ENCODE measurements around the gene MED26.
"Not testable (repeated sequence)": the region's sequence is repeated elsewhere in the genome, so short reads cannot be mapped to it uniquely, and the experiment has no call there.

Gene MED26

DNA sequence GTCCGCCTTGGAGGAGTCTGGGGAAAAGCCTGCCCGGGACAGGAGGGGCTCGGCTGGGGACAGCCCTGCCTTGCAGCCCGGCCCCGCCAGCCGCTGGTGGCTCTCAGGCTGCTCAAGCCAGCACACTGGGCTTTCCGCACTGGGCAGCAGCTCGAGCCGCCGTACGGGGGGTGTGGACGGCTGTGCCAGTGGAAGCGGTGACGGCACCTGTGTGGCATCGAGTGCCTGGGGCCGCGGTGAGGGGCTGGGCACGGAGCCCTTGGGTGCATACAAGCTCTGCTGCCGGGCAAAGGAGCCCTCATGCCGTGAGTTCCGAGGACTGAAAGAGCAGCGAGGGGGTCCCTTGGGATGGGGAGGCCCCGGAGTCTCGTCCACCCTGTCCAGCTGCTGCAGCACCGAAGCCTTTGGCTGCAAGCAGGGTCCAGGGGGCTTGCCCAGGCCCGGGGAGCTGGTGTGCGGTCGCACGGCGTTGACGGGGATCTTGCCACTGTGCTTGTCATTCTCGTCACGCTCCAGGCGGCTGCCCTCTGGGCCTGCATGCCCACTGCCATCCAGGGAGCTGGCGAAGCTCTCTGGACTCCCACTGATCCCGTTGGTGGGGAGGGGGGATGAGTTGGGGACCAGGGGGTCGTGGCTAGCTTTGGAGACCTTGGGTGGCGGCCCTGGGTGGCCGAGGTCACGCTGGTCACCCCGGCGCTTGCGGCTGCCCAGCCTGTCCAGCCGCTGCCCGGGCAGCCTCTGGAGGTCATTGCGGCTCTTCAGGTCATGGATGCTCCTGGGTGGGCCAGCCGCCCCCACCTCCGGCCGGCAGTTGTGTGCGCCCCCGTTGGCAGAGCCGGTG, 51.1 kb downstream of the MED26 start:
- in situ Hi-C loops (cut with MboI; ENCODE audit: low sequenced_read_pairs) = no loop called here

GRCh38 chr19:16575861-16576689, 51.9 kb downstream of the MED26 start:
- in situ Hi-C loops (cut with MboI; ENCODE audit: low sequenced_read_pairs) = no loop called here

DNA sequence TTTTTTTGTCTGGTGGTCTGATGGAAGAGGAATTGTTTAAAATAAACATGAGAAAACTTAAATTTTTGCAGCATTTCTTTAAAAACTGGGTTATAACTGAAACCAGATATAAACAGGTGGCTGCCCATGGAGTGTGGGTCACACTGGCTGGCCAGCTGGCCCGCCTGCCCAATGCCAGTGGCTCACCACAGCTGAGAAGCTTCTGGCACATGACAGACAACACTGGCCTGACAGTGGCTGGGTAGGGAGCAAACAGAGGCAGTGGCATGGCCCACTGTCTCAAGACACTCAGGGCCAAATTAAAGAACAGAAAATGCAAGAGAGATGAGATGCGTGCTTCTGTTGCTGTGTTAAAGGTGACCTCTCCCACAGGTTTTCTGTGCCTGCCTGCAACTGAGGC, 52.7 kb downstream of the MED26 start:
- in situ Hi-C loops (cut with MboI; ENCODE audit: low sequenced_read_pairs) = no loop called here

DNA sequence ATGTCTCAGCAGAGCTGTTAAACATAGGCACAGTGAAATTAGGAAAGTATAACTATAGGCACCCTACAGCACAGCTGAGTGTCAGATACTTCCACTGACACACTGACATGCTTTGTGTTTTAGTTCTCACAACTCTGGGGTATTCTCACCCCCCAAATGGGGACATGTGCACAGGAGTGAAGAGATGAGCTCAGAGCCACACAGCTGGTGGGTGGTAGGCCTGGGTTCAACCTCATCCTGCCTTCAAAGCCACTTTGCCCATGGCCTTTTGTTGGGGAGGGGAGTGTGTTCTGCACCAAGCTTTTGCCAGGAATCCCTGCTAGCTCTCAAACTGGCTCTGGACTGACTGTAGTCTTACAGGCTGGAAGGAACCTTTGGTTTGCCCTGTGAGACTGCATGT, 54.1 kb downstream of the MED26 start:
- in situ Hi-C loops (cut with MboI; ENCODE audit: low sequenced_read_pairs) = no loop called here

DNA sequence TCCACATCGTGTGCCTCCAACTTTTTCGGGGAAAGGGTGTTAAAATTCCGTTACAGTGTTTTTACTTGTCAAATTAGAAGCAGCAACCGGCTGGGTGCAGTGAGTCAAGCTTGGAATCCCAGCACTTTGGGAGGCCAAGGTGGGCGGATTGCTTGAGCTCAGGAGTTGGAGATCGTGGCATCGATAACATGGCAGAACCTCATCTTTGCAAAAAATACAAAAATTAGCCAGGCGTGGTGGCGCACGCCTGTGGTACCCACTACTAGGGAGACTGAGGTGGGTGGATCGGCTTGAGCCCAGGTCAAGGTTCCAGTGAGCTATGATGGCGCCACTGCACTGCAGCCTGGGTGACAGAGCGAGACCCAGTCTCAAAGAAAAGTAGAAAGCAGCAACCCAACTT, 54.7 kb downstream of the MED26 start:
- in situ Hi-C loops (cut with MboI; ENCODE audit: low sequenced_read_pairs) = no loop called here

- in situ Hi-C loops (cut with MboI; ENCODE audit: low sequenced_read_pairs) = no loop called here
Measured at GRCh38 chr19:16572332-16573211, 55.4 kb downstream of the MED26 start, which contains the start of gene SLC35E1. Gene SLC35E1, minus strand, starts transcription at chr19:16572415. Its CDS starts 51 bp downstream, at chr19:16572364.

- in situ Hi-C loops (cut with MboI; ENCODE audit: low sequenced_read_pairs) = no loop called here
Measured at GRCh38 chr19:16571822-16572331, 56.1 kb downstream of the MED26 start.

GRCh38 chr19:16571283-16571682, 56.7 kb downstream of the MED26 start:
- in situ Hi-C loops (cut with MboI; ENCODE audit: low sequenced_read_pairs) = no loop called here

DNA sequence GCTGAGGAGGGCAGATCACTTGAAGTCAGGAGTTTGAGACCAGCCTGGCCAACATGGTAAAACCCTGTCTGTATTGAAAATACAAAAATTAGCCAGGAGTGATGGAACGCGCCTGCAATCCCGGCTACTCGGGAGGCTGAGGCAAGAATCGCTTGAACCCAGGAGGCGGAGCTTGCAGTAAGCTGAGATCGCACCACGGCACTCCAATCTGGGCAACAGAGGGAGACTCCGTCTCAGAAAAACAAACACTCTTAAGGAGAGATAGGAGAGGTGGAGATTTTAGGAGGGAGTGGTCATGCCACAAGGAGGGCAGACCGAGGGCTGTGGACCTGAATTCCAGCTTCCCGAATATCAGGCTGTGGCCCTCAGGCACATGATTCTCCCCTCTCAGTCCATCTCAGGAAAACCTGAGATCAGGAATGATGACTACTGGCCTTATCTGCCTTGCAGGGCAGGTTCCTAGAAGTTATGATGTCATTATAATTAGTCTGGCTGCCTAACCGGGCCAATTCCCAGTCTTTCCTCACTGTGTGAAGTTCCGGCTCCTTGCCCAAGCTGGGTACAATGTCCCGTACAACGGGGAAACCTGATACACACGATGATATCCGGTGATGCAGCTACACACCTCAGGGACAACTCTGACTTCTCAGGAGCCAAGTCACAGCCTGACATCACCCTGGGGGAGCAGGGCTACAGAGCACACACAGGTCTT, 58.2 kb downstream of the MED26 start:
- in situ Hi-C loops (cut with MboI; ENCODE audit: low sequenced_read_pairs) = no loop called here

GRCh38 chr19:16566702-16567101, 61.3 kb downstream of the MED26 start:
- in situ Hi-C loops (cut with MboI; ENCODE audit: low sequenced_read_pairs) = no loop called here

GRCh38 chr19:16566161-16566560, 61.8 kb downstream of the MED26 start:
- in situ Hi-C loops (cut with MboI; ENCODE audit: low sequenced_read_pairs) = no loop called here

DNA sequence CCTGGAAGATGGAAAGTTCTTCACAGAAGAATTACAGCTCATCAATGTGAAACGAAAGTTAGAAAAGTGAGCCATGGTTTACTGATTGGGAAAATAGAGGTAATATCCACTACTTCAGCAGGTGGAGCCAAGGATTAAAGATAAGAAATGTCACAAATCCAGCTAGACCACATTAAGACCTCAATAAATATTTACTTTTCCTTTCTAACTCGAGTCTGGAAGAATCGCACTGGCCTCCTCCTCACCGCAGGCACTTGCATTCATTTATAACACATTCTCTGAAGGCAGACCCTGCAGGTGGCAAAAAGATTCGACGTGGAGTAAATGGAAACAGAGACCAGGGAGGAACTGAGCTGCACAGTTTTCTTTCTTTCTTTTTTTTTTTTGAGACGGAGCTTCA, 63.2 kb downstream of the MED26 start:
- in situ Hi-C loops (cut with MboI; ENCODE audit: low sequenced_read_pairs) = no loop called here

DNA sequence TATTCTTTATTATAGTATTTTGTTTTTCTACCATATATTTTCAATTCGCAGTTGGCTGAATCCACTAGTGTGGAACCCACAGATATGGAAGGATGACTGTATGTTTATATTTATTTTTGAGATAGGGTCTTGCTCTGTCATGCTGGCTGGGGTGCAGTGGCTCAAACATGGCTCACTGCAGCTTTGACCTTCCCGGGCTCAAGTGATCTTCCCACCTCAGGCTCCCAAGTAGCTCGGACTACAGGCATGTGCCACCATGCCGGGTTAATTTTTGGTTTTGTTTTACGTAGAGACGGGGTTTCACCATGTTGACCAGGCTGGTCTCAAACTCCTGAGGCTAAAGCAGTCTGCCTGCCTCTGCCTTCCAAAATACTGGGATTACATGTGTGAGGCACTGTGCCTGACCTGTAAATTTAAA, 65.4 kb downstream of the MED26 start:
- in situ Hi-C loops (cut with MboI; ENCODE audit: low sequenced_read_pairs) = no loop called here

DNA sequence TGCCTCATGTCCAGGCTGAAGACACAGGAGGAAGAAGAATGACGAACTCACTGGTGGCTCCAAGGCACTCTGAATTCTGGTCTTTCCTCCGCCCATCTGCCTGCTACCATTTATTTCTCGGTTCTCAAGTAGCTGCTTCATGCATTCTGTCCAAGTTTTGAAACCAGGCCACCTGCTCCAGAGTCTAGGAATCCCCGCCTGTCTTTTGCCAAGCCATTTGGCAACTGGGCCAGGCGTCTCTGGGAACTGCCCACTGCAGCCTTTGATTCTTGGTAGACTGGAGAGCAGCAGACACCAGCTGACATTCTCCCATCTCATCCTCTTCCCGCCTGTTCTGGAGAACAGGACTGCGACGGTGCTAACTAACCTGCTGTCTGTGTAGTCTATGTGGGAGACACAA, 66.6 kb downstream of the MED26 start:
- in situ Hi-C loops (cut with MboI; ENCODE audit: low sequenced_read_pairs) = no loop called here

GRCh38 chr19:16559780-16560276, 68.2 kb downstream of the MED26 start:
- in situ Hi-C loops (cut with MboI; ENCODE audit: low sequenced_read_pairs) = no loop called here

GRCh38 chr19:16554776-16555175, 73.2 kb downstream of the MED26 start:
- in situ Hi-C loops (cut with MboI; ENCODE audit: low sequenced_read_pairs) = no loop called here

GRCh38 chr19:16551902-16552301, 76.1 kb downstream of the MED26 start:
- in situ Hi-C loops (cut with MboI; ENCODE audit: low sequenced_read_pairs) = not testable (repeated sequence)

GRCh38 chr19:16548956-16549355, 79.0 kb downstream of the MED26 start:
- in situ Hi-C loops (cut with MboI; ENCODE audit: low sequenced_read_pairs) = no loop called here

GRCh38 chr19:16544473-16545231, 83.4 kb downstream of the MED26 start:
- in situ Hi-C loops (cut with MboI; ENCODE audit: low sequenced_read_pairs) = no loop called here
